C4-2B (cell line): ENCODE measurements around the gene BAIAP2L2.

Experiments used
- ZFX ChIP-seq: fragments of 450-650 bp; IDR thresholded peaks from 2 replicates; pipeline ENCODE4 v1.6.1; 2017
- TF ChIP-seq, protein P1 (sequence below): fragments of 450-650 bp; conservative IDR thresholded peaks from 2 replicates; pipeline ENCODE4 v1.5.1; 2017; ENCODE audit warnings: mild to moderate bottlenecking

DNA sequence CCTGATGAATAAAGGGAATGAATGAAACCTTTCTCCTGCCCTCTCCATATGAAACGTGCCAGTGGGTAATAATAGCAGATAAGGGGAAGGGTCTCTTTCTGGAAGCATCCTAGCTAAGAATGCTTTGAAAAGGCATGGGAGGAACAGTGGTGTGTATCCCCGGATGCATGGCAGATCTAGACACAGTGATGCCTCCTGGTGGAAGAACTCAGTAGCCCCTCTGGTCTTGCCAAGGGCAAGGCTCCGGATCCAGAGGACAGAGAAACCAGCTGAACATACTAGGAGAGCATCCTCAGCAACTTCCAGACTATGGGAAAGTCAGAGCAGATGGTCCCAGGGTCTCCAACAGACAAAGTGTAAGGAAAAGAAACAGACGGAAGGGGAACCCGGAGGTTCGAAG lies 6.4 kb downstream of the BAIAP2L2 start:
- TF ChIP-seq, protein P1, sequence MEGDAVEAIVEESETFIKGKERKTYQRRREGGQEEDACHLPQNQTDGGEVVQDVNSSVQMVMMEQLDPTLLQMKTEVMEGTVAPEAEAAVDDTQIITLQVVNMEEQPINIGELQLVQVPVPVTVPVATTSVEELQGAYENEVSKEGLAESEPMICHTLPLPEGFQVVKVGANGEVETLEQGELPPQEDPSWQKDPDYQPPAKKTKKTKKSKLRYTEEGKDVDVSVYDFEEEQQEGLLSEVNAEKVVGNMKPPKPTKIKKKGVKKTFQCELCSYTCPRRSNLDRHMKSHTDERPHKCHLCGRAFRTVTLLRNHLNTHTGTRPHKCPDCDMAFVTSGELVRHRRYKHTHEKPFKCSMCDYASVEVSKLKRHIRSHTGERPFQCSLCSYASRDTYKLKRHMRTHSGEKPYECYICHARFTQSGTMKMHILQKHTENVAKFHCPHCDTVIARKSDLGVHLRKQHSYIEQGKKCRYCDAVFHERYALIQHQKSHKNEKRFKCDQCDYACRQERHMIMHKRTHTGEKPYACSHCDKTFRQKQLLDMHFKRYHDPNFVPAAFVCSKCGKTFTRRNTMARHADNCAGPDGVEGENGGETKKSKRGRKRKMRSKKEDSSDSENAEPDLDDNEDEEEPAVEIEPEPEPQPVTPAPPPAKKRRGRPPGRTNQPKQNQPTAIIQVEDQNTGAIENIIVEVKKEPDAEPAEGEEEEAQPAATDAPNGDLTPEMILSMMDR = no peak; the same call in 1 of the 2 replicates
- no peak for TF ChIP-seq ZFX
